GM23338 (cell line): ENCODE data around the gene PFKFB2. TPM values are rescaled to one million over a fixed set of nuclear protein-coding genes. Genes with fewer than 3 reads are reported as not detected.
A peak's percentile ranks its signal among the peaks of the same experiment; 100 is the strongest.

ENCODE experiments used
- ATAC-seq: fragments of 200-7000 bp; cut with Tn5 transposase; 3 replicates; pipeline ENCODE4 v1.9.1; 2020
- DNase-seq: peaks from one replicate; pipeline ENCODE4 v3.0.0-alpha.2; 2015; ENCODE audit warnings: low spot score
- H2AFZ ChIP-seq: fragments of 200-600 bp; sonication (generic); 2 replicates; pipeline ENCODE4 v1.8.0; 2016; ENCODE audit warnings: antibody characterized with exemption, mild to moderate bottlenecking, moderate library complexity
- H3F3A ChIP-seq: fragments of 200-600 bp; sonication (generic); replicated peaks from 2 replicates; pipeline ENCODE4 v1.8.0; 2017; ENCODE audit warnings: antibody characterized with exemption, mixed run types, low read depth
- H3K27ac ChIP-seq: fragments of 200-600 bp; sonication (generic); 2 replicates; pipeline ENCODE4 v1.6.1; 2016; ENCODE audit warnings: low read depth
- H3K27me3 ChIP-seq: fragments of 200-600 bp; sonication (generic); 2 replicates; pipeline ENCODE4 v1.8.0; 2016; ENCODE audit warnings: mild to moderate bottlenecking, mixed run types, moderate library complexity; ENCODE audit not compliant: insufficient read depth
- H3K36me3 ChIP-seq: fragments of 200-600 bp; sonication (generic); 2 replicates; pipeline ENCODE4 v1.8.0; 2016; ENCODE audit warnings: mild to moderate bottlenecking; ENCODE audit not compliant: insufficient read depth
- H3K4me1 ChIP-seq: fragments of 200-600 bp; sonication (generic); 2 replicates; pipeline ENCODE4 v1.8.0; 2016; ENCODE audit warnings: mild to moderate bottlenecking, moderate library complexity; ENCODE audit not compliant: insufficient read depth
- H3K4me2 ChIP-seq: fragments of 200-600 bp; sonication (generic); 2 replicates; pipeline ENCODE4 v1.7.1; 2017; ENCODE audit warnings: mixed run types
- H3K4me3 ChIP-seq: fragments of 200-600 bp; sonication (generic); 2 replicates; pipeline ENCODE4 v1.6.1; 2016; ENCODE audit warnings: mixed run types
- H3K79me2 ChIP-seq: fragments of 200-600 bp; sonication (generic); replicated peaks from 2 replicates; pipeline ENCODE4 v1.8.0; 2017; ENCODE audit warnings: mild to moderate bottlenecking; ENCODE audit not compliant: insufficient read depth
- H3K9me2 ChIP-seq: fragments of 200-600 bp; sonication (generic); 2 replicates; pipeline ENCODE4 v1.8.0; 2017; ENCODE audit not compliant: insufficient read depth
- H4K20me1 ChIP-seq: fragments of 200-600 bp; sonication (generic); replicated peaks from 2 replicates; pipeline ENCODE4 v1.8.0; 2017; ENCODE audit warnings: mild to moderate bottlenecking; ENCODE audit not compliant: insufficient read depth
- H3K27ac Mint-ChIP-seq: 2 replicates; pipeline ENCODE4 v1.8.0; 2020; ENCODE audit warnings: inconsistent platforms, mild to moderate bottlenecking, moderate library complexity, mixed read lengths
- H3K27me3 Mint-ChIP-seq: 3 replicates; pipeline ENCODE4 v1.8.0; 2022; ENCODE audit warnings: low read depth, mild to moderate bottlenecking, moderate library complexity, mixed read lengths, inconsistent platforms; ENCODE audit not compliant: insufficient read depth, poor library complexity
- H3K36me3 Mint-ChIP-seq: 3 replicates; pipeline ENCODE4 v1.8.0; 2021; ENCODE audit warnings: low read depth, mild to moderate bottlenecking, inconsistent platforms, moderate library complexity, mixed read lengths
- H3K4me1 Mint-ChIP-seq: 3 replicates; pipeline ENCODE4 v1.8.0; 2020; ENCODE audit warnings: mild to moderate bottlenecking, inconsistent platforms, mixed read lengths
- H3K4me3 Mint-ChIP-seq: 3 replicates; pipeline ENCODE4 v1.8.0; 2021; ENCODE audit warnings: moderate library complexity, mild to moderate bottlenecking, inconsistent platforms, mixed read lengths
- H3K9me3 Mint-ChIP-seq: 3 replicates; pipeline ENCODE4 v1.8.0; 2020; ENCODE audit warnings: moderate library complexity, mild to moderate bottlenecking, inconsistent platforms, mixed read lengths
- CREB1 ChIP-seq: fragments of 250-450 bp; sonication (Bioruptor Pico); IDR thresholded peaks from 2 replicates; pipeline ENCODE4 v1.5.0; 2020; ENCODE audit warnings: low read depth, mild to moderate bottlenecking, moderate library complexity
- CTCF ChIP-seq, 2 experiments: fragments of 200-600 bp in 1 of 2; sonication (generic) in 1 of 2; conservative IDR thresholded peaks; 2 replicates each; pipeline versions ENCODE4 v1.5.1 to v1.6.1; 2016 to 2017; ENCODE audit warnings: antibody characterized with exemption in 2 of 2, low read depth in 2 of 2, mild to moderate bottlenecking in 2 of 2, moderate library complexity in 1 of 2
- EZH2 ChIP-seq: fragments of 200-600 bp; sonication (generic); IDR thresholded peaks from one replicate; pipeline ENCODE4 v1.8.0; 2017; ENCODE audit warnings: antibody characterized with exemption, mild to moderate bottlenecking, low read depth; ENCODE audit not compliant: unreplicated experiment
- EZH2phosphoT487 ChIP-seq: fragments of 200-600 bp; sonication (generic); IDR thresholded peaks from one replicate; pipeline ENCODE4 v1.8.1; 2018; ENCODE audit warnings: antibody characterized with exemption; ENCODE audit not compliant: unreplicated experiment
- JUNB ChIP-seq: IDR thresholded peaks from one replicate; pipeline ENCODE4 v1.6.1; 2016; ENCODE audit warnings: antibody characterized with exemption; ENCODE audit not compliant: unreplicated experiment
- NANOG ChIP-seq: IDR thresholded peaks from 2 replicates; pipeline ENCODE4 v1.6.1; 2016; ENCODE audit warnings: antibody characterized with exemption, borderline replicate concordance
- POLR2AphosphoS5 ChIP-seq: IDR thresholded peaks from 2 replicates; pipeline ENCODE4 v1.6.1; 2016; ENCODE audit warnings: antibody characterized with exemption, low read depth
- STAT1 ChIP-seq: IDR thresholded peaks from one replicate; pipeline ENCODE4 v1.6.1; 2016; ENCODE audit warnings: antibody characterized with exemption; ENCODE audit not compliant: unreplicated experiment
- ZNF114 ChIP-seq: fragments of 250-450 bp; sonication (Bioruptor Pico); IDR thresholded peaks from 2 replicates; pipeline ENCODE4 v1.5.0; 2020; ENCODE audit warnings: mild to moderate bottlenecking, moderate library complexity
- ZNF331 ChIP-seq: fragments of 250-450 bp; sonication (Bioruptor Pico); IDR thresholded peaks from 2 replicates; pipeline ENCODE4 v1.5.0; 2020; ENCODE audit warnings: low read depth, mild to moderate bottlenecking, moderate library complexity
- polyA plus RNA-seq: library from polyadenylated mRNA; unstranded; fragments of >200 nt; fragmentation: Nextera tagmentation; extraction: Ambion mirVana; gene quantifications from 2 replicates; pipeline ENCODE4 v1.2.1, GENCODE V29; 2016
- total RNA-seq: library from RNA; depleted of rRNA; stranded (reverse); fragments of >200 nt; shearing (Covaris generic); gene quantifications from 2 replicates; pipeline ENCODE4 v1.2.3, GENCODE V29; 2014
- TF ChIP-seq, protein P1 (sequence below): fragments of 250-450 bp; sonication (Bioruptor Pico); IDR thresholded peaks from 2 replicates; pipeline ENCODE4 v1.5.0; 2020; ENCODE audit warnings: mild to moderate bottlenecking, moderate library complexity
- TF ChIP-seq, protein P2 (sequence below): IDR thresholded peaks from 2 replicates; pipeline ENCODE4 v1.6.1; 2016; ENCODE audit warnings: antibody characterized with exemption
- TF ChIP-seq, protein P3 (sequence below): IDR thresholded peaks from one replicate; pipeline ENCODE4 v1.6.1; 2018; ENCODE audit warnings: antibody characterized with exemption; ENCODE audit not compliant: unreplicated experiment

Gene PFKFB2
- total and polyA plus RNA-seq, 2 experiments from 2014 or later = 4.9 to 14.8 TPM

DNA sequence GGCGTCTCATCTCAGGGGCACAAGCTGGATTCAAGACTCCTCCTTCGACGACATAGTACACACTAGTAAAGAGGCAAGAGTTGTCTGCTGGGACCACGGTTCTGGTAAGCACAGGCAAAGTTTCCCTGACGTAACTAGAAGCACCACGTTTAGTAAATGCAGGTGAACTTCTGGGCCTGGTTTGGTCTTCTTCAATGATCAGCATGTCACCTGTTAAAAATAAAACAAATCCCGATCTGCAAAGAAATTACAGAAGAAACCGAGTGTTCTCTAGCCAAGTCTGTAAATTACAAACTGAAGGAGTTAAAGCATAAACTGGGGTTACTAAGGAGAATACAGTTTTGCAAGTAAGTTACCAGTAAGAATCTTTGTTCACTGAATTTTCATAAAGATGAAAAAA, 3.6 kb upstream of the PFKFB2 start:
- H3K79me2 ChIP-seq = peaks cover 57% of the 10 kb centered on the region
- no peaks in the 10 kb centered on the region for H3K27me3 ChIP-seq
- Mint-ChIP-seq H3K27ac (no peak overlapping the region), H3K36me3 (peaks cover 28% of the 10 kb centered on the region), H3K9me3 (no peaks in the 10 kb centered on the region; the same call in 2 of the 3 replicates), H3K27me3 (peaks cover 5% of the 10 kb centered on the region), H3K4me1 (peaks cover 45% of the 10 kb centered on the region), H3K4me3 (peak overlapping the region; percentile 99)
- no peaks in the 10 kb centered on the region for H3K9me2 ChIP-seq
- peak overlapping the region; percentile 80 for H3K4me2 ChIP-seq
- no peaks in the 10 kb centered on the region for H3F3A ChIP-seq
- peak overlapping the region; percentile 72 for H3K4me3 ChIP-seq
- H3K27ac ChIP-seq = no peak overlapping the region
- H3K36me3 ChIP-seq = peaks cover 9% of the 10 kb centered on the region; the same call in 1 of the 2 replicates
- peaks cover 19% of the 10 kb centered on the region; the same call in 1 of the 2 replicates for H3K4me1 ChIP-seq
- no peak for TF ChIP-seq EZH2phosphoT487
- no peak for TF ChIP-seq EZH2
- TF ChIP-seq CREB1 (CRISPR knock-in tag) = no peak
- no peak for TF ChIP-seq CTCF (conservative IDR thresholded peaks at IDR 0.05; ENCODE audit: low read depth in 2 of 2)
- no peak for TF ChIP-seq STAT1
- TF ChIP-seq NANOG = no peak
- TF ChIP-seq JUNB = no peak
- TF ChIP-seq, protein P1, sequence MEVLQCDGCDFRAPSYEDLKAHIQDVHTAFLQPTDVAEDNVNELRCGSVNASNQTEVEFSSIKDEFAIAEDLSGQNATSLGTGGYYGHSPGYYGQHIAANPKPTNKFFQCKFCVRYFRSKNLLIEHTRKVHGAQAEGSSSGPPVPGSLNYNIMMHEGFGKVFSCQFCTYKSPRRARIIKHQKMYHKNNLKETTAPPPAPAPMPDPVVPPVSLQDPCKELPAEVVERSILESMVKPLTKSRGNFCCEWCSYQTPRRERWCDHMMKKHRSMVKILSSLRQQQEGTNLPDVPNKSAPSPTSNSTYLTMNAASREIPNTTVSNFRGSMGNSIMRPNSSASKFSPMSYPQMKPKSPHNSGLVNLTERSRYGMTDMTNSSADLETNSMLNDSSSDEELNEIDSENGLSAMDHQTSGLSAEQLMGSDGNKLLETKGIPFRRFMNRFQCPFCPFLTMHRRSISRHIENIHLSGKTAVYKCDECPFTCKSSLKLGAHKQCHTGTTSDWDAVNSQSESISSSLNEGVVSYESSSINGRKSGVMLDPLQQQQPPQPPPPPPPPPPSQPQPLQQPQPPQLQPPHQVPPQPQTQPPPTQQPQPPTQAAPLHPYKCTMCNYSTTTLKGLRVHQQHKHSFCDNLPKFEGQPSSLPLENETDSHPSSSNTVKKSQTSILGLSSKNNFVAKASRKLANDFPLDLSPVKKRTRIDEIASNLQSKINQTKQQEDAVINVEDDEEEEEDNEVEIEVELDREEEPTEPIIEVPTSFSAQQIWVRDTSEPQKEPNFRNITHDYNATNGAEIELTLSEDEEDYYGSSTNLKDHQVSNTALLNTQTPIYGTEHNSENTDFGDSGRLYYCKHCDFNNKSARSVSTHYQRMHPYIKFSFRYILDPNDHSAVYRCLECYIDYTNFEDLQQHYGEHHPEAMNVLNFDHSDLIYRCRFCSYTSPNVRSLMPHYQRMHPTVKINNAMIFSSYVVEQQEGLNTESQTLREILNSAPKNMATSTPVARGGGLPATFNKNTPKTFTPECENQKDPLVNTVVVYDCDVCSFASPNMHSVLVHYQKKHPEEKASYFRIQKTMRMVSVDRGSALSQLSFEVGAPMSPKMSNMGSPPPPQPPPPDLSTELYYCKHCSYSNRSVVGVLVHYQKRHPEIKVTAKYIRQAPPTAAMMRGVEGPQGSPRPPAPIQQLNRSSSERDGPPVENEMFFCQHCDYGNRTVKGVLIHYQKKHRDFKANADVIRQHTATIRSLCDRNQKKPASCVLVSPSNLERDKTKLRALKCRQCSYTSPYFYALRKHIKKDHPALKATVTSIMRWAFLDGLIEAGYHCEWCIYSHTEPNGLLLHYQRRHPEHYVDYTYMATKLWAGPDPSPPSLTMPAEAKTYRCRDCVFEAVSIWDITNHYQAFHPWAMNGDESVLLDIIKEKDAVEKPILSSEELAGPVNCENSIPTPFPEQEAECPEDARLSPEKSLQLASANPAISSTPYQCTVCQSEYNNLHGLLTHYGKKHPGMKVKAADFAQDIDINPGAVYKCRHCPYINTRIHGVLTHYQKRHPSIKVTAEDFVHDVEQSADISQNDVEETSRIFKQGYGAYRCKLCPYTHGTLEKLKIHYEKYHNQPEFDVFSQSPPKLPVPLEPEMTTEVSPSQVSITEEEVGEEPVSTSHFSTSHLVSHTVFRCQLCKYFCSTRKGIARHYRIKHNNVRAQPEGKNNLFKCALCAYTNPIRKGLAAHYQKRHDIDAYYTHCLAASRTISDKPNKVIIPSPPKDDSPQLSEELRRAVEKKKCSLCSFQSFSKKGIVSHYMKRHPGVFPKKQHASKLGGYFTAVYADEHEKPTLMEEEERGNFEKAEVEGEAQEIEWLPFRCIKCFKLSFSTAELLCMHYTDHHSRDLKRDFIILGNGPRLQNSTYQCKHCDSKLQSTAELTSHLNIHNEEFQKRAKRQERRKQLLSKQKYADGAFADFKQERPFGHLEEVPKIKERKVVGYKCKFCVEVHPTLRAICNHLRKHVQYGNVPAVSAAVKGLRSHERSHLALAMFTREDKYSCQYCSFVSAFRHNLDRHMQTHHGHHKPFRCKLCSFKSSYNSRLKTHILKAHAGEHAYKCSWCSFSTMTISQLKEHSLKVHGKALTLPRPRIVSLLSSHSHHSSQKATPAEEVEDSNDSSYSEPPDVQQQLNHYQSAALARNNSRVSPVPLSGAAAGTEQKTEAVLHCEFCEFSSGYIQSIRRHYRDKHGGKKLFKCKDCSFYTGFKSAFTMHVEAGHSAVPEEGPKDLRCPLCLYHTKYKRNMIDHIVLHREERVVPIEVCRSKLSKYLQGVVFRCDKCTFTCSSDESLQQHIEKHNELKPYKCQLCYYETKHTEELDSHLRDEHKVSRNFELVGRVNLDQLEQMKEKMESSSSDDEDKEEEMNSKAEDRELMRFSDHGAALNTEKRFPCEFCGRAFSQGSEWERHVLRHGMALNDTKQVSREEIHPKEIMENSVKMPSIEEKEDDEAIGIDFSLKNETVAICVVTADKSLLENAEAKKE (CRISPR knock-in tag) = no peak
- TF ChIP-seq, protein P2, sequence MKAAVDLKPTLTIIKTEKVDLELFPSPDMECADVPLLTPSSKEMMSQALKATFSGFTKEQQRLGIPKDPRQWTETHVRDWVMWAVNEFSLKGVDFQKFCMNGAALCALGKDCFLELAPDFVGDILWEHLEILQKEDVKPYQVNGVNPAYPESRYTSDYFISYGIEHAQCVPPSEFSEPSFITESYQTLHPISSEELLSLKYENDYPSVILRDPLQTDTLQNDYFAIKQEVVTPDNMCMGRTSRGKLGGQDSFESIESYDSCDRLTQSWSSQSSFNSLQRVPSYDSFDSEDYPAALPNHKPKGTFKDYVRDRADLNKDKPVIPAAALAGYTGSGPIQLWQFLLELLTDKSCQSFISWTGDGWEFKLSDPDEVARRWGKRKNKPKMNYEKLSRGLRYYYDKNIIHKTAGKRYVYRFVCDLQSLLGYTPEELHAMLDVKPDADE = no peak
- TF ChIP-seq, protein P3, sequence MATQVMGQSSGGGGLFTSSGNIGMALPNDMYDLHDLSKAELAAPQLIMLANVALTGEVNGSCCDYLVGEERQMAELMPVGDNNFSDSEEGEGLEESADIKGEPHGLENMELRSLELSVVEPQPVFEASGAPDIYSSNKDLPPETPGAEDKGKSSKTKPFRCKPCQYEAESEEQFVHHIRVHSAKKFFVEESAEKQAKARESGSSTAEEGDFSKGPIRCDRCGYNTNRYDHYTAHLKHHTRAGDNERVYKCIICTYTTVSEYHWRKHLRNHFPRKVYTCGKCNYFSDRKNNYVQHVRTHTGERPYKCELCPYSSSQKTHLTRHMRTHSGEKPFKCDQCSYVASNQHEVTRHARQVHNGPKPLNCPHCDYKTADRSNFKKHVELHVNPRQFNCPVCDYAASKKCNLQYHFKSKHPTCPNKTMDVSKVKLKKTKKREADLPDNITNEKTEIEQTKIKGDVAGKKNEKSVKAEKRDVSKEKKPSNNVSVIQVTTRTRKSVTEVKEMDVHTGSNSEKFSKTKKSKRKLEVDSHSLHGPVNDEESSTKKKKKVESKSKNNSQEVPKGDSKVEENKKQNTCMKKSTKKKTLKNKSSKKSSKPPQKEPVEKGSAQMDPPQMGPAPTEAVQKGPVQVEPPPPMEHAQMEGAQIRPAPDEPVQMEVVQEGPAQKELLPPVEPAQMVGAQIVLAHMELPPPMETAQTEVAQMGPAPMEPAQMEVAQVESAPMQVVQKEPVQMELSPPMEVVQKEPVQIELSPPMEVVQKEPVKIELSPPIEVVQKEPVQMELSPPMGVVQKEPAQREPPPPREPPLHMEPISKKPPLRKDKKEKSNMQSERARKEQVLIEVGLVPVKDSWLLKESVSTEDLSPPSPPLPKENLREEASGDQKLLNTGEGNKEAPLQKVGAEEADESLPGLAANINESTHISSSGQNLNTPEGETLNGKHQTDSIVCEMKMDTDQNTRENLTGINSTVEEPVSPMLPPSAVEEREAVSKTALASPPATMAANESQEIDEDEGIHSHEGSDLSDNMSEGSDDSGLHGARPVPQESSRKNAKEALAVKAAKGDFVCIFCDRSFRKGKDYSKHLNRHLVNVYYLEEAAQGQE = no peak
- no peak for TF ChIP-seq POLR2AphosphoS5
- TF ChIP-seq ZNF331 = no peak
- no peak for TF ChIP-seq ZNF114 (CRISPR knock-in tag)
- DNase-seq (no peak), ATAC-seq (no peak)
- H4K20me1 ChIP-seq = peaks cover 15% of the 10 kb centered on the region; the same call in 1 of the 2 replicates
- H2AFZ ChIP-seq = no peak overlapping the region
